GM12892 (cell line): ENCODE measurements around the gene WDR70.

ENCODE experiments used
- POLR2A ChIP-seq: IDR thresholded peaks from 2 replicates; pipeline ENCODE4 v1.6.1; 2011; ENCODE audit warnings: low read depth, low read length, control low read depth
- POLR2AphosphoS5 ChIP-seq: IDR thresholded peaks from 2 replicates; pipeline ENCODE4 v1.6.1; 2011; ENCODE audit warnings: low read depth, low read length, control low read depth

DNA sequence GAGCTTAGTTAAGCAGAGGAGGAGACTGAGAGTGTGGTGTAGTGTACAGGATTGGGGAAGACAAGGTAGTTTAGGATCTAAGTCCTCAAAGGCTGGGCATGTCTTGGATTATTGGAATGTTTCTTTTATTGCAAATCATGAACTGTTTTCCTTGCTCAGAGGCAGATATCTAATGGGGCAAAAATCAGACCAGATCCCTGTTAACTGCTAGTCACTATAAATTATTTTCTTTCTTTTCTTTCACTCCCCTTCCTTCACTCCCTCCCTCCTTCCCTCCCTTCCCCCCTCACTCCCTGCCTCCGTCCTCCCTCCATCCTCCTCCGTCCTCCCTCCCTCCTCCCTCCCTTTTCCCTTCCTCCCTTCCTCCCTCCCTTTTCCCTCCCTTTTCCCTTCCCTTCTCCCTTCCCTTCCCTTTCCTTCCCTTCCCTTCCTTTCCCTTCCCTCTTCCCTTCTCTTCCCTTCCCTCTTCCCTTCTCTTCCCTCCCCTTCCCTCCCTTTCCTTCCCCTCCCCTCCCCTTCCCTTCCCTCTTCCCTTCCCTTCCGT, 117.9 kb downstream of the WDR70 start:
- TF ChIP-seq POLR2A (no peak), POLR2AphosphoS5 (no peak)
